DOHH2 (cell line): Measurements from ENCODE around the gene FCGBP.

Experiments
- H3F3A ChIP-seq: fragments of 200-600 bp; sonication (generic), shearing (Covaris generic); 2 replicates; pipeline ENCODE4 v1.6.0; 2016; ENCODE audit warnings: antibody characterized with exemption, mild to moderate bottlenecking; ENCODE audit not compliant: control insufficient read depth, insufficient read depth
- H3K27ac ChIP-seq: fragments of 200-600 bp; sonication (generic); 2 replicates; pipeline ENCODE4 v1.5.1; 2014; ENCODE audit warnings: low read depth, mild to moderate bottlenecking, low read length, moderate library complexity
- H3K27me3 ChIP-seq: fragments of 200-600 bp; sonication (generic); 2 replicates; pipeline ENCODE4 v1.6.1; 2014; ENCODE audit warnings: mild to moderate bottlenecking, low read length, mixed read lengths; ENCODE audit not compliant: control insufficient read depth
- H3K36me3 ChIP-seq: fragments of 200-600 bp; sonication (generic); 2 replicates; pipeline ENCODE4 v1.6.1; 2014; ENCODE audit warnings: mild to moderate bottlenecking, low read length, moderate library complexity, mixed read lengths; ENCODE audit not compliant: control insufficient read depth
- H3K4me1 ChIP-seq: fragments of 200-600 bp; sonication (generic); 2 replicates; pipeline ENCODE4 v1.6.1; 2014; ENCODE audit warnings: mild to moderate bottlenecking, low read length, mixed read lengths; ENCODE audit not compliant: control insufficient read depth
- H3K4me2 ChIP-seq: fragments of 200-600 bp; sonication (generic); 2 replicates; pipeline ENCODE4 v1.6.0; 2014; ENCODE audit warnings: mild to moderate bottlenecking, low read length, moderate library complexity
- H3K4me3 ChIP-seq: fragments of 200-600 bp; sonication (generic); 2 replicates; pipeline ENCODE4 v1.5.1; 2014; ENCODE audit warnings: mild to moderate bottlenecking, low read length, mixed read lengths
- H3K79me2 ChIP-seq: fragments of 200-600 bp; sonication (generic); 2 replicates; pipeline ENCODE4 v1.6.1; 2014; ENCODE audit warnings: mild to moderate bottlenecking, low read length, mixed read lengths; ENCODE audit not compliant: control insufficient read depth
- H3K9me2 ChIP-seq: fragments of 200-600 bp; sonication (generic); replicated peaks from 2 replicates; pipeline ENCODE4 v1.6.1; 2014; ENCODE audit warnings: mild to moderate bottlenecking, low read length, mixed read lengths; ENCODE audit not compliant: control insufficient read depth
- H3K9me3 ChIP-seq: fragments of 200-600 bp; sonication (generic); 2 replicates; pipeline ENCODE4 v1.6.1; 2014; ENCODE audit warnings: antibody characterized with exemption, low read length, mixed read lengths; ENCODE audit not compliant: control insufficient read depth, insufficient read depth
- H4K20me1 ChIP-seq: fragments of 200-600 bp; sonication (generic); 2 replicates; pipeline ENCODE4 v1.6.0; 2014; ENCODE audit warnings: low read depth, mild to moderate bottlenecking, antibody characterized with exemption, low read length, moderate library complexity; ENCODE audit not compliant: control insufficient read depth, insufficient read depth
- EZH2phosphoT487 ChIP-seq: fragments of 200-600 bp; sonication (generic); IDR thresholded peaks from 2 replicates; pipeline ENCODE4 v1.6.1; 2017; ENCODE audit warnings: borderline replicate concordance, mild to moderate bottlenecking, antibody characterized with exemption, low read length, moderate library complexity, mixed read lengths
- TF ChIP-seq, protein P1 (sequence below): fragments of 200-600 bp; sonication (generic); IDR thresholded peaks from one replicate; pipeline ENCODE4 v1.5.1; 2014; ENCODE audit warnings: antibody characterized with exemption, mild to moderate bottlenecking, low read depth, low read length; ENCODE audit not compliant: poor library complexity, severe bottlenecking

Gene FCGBP

DNA sequence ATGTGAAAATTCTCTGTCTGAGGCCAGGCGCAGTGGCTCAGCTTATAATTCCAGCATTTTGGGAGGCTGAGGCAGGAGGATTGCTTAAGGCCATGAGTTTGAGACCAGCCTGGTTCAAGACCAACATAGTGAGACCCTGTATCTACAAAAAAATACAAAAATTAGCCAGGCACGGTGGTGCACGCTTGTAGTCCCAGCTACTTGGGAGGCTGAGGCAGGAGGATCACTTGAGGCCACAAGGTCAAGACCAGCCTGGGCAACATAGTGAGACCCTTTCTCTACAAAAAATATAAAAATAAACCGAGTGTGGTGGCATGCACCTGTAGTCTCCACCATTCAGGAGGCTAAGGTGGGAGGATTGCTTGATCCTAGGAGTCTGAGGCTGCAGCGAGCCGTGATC is 2.2 kb upstream of the FCGBP start:
- TF ChIP-seq, protein P1, sequence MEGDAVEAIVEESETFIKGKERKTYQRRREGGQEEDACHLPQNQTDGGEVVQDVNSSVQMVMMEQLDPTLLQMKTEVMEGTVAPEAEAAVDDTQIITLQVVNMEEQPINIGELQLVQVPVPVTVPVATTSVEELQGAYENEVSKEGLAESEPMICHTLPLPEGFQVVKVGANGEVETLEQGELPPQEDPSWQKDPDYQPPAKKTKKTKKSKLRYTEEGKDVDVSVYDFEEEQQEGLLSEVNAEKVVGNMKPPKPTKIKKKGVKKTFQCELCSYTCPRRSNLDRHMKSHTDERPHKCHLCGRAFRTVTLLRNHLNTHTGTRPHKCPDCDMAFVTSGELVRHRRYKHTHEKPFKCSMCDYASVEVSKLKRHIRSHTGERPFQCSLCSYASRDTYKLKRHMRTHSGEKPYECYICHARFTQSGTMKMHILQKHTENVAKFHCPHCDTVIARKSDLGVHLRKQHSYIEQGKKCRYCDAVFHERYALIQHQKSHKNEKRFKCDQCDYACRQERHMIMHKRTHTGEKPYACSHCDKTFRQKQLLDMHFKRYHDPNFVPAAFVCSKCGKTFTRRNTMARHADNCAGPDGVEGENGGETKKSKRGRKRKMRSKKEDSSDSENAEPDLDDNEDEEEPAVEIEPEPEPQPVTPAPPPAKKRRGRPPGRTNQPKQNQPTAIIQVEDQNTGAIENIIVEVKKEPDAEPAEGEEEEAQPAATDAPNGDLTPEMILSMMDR = no peak
- peaks cover 12% of the 10 kb centered on the region for H3K36me3 ChIP-seq
- peaks cover 6% of the 10 kb centered on the region for H3K9me3 ChIP-seq
- H3K4me1 ChIP-seq = peaks cover 63% of the 10 kb centered on the region
- no peaks in the 10 kb centered on the region for H3K79me2 ChIP-seq
- no peak overlapping the region for H3K4me2 ChIP-seq
- no peaks in the 10 kb centered on the region for H3K27me3 ChIP-seq
- no peak overlapping the region for H3K4me3 ChIP-seq
- H3K9me2 ChIP-seq = no peaks in the 10 kb centered on the region
- H3F3A ChIP-seq = peaks cover 7% of the 10 kb centered on the region
- H4K20me1 ChIP-seq = no peaks in the 10 kb centered on the region
- no peak overlapping the region for H3K27ac ChIP-seq

DNA sequence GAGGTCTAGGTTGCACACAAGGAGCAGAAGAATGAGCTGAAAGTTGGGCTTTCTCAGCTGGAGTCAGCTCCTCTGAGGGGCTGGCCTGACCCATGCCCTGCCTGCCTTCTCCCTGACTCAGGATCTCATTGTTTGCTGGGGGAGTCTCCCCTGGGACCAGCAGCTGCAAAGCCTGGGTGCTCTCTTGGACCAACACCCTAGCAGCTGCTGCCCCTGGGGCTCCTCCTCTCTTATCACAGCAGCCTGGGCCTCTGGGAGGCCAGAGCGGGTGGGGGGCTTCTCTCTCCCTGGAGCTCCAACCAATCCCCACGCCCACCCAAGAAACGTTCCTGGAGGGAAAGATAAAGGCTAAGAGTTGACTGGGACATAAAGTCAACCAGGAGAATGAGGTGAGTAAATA is 1.6 kb upstream of the FCGBP start:
- Histone ChIP-seq H3K36me3 (peaks cover 11% of the 10 kb centered on the region), H3K9me3 (peaks cover 6% of the 10 kb centered on the region), H3K27ac (no peak overlapping the region), H3K9me2 (no peaks in the 10 kb centered on the region), H3K4me3 (no peak overlapping the region), H3K4me2 (peak overlapping the region; percentile 18; the same call in 1 of the 2 replicates), H3F3A (peaks cover 4% of the 10 kb centered on the region), H3K27me3 (no peaks in the 10 kb centered on the region), H4K20me1 (no peaks in the 10 kb centered on the region), H3K4me1 (peaks cover 57% of the 10 kb centered on the region), H3K79me2 (no peaks in the 10 kb centered on the region)
- TF ChIP-seq EZH2phosphoT487 = no peak
- TF ChIP-seq, protein P1 = no peak

DNA sequence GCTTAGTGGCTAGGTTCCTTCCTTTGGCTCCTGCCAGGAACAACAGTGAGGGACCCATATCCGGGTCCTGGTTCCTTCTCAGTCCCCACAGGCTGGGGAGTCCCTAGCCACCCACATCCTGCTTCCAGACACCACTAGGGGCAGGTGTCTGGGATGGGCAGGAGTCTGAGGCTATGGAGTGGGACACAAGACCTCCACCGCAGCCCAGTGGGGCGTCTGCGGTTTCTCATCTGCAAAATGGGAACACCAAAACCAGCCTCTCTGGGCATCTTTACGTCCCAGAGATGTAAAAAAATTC is 879 bp upstream of the FCGBP start:
- peaks cover 4% of the 10 kb centered on the region for H3F3A ChIP-seq
- no peak overlapping the region for H3K4me3 ChIP-seq
- peaks cover 4% of the 10 kb centered on the region for H3K36me3 ChIP-seq
- H3K9me3 ChIP-seq = peaks cover 3% of the 10 kb centered on the region
- peaks cover 50% of the 10 kb centered on the region for H3K4me1 ChIP-seq
- H3K9me2 ChIP-seq = no peaks in the 10 kb centered on the region
- no peaks in the 10 kb centered on the region for H3K79me2 ChIP-seq
- H3K27ac ChIP-seq = no peak overlapping the region
- TF ChIP-seq EZH2phosphoT487 = no peak
- TF ChIP-seq, protein P1 = no peak
- no peaks in the 10 kb centered on the region for H4K20me1 ChIP-seq
- H3K4me2 ChIP-seq = no peak overlapping the region
- no peaks in the 10 kb centered on the region for H3K27me3 ChIP-seq

DNA sequence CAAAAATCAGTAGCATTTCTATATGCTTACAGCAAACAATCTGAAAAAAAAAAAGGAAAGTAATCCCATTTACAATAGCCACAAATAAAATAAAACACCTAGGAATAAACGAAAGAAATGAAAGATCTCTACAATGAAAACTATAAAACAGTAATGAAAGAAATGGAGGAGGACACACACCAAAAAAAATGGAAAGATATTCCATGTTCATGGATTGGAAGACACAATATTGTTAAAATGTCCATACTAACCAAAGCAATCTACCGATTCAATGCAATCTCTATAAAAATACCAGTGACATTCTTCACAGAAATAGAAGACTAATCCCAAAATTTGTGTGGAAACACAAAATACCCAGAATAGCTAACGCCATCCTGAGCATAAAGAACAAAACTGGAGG is 4.7 kb downstream of the FCGBP start:
- Histone ChIP-seq H3K9me3 (no peaks in the 10 kb centered on the region), H3K9me2 (no peaks in the 10 kb centered on the region), H3F3A (no peaks in the 10 kb centered on the region), H4K20me1 (no peaks in the 10 kb centered on the region), H3K79me2 (no peaks in the 10 kb centered on the region), H3K4me1 (no peaks in the 10 kb centered on the region; the same call in 1 of the 2 replicates), H3K36me3 (no peaks in the 10 kb centered on the region), H3K27ac (no peak overlapping the region), H3K4me2 (no peak overlapping the region), H3K4me3 (no peak overlapping the region), H3K27me3 (no peaks in the 10 kb centered on the region)
- no peak for TF ChIP-seq EZH2phosphoT487
- TF ChIP-seq, protein P1 = no peak
